GM12873 (cell line): Measurements from ENCODE around the gene ANAPC4.

Experiments
- CTCF ChIP-seq: IDR thresholded peaks from 2 replicates; pipeline ENCODE4 v1.5.1; 2012; ENCODE audit warnings: low read depth, mild to moderate bottlenecking, moderate library complexity, low read length, control low read depth; ENCODE audit not compliant: insufficient read depth; ENCODE audit errors: missing control alignments

The ANAPC4 gene

GRCh38 chr4:25467843-25468242 lies 90.8 kb downstream of the ANAPC4 start:
- no peak for TF ChIP-seq CTCF
